ENCODE measurements around the gene KLK1.

DNA sequence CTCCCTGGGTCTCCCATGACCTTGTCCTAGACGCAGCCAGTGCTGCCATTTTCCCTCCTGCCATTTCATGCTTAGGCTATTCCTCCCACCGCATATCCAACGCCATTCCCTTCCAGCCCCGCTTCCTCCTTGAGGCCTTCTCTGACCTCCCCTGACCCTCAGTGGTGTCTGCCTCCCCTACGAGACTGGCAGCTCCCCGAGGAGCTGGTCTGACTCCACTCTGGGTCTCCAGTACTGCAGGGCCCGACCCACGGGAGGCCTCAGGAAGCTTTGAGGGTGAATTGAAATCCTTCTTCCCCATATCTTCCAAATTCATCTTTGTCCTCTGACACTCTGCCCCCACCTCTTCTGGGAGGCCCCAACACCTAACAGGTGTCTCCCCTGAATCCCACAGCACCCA is 9.1 kb upstream of the KLK1 start:
- TF ChIP-seq, protein P1, sequence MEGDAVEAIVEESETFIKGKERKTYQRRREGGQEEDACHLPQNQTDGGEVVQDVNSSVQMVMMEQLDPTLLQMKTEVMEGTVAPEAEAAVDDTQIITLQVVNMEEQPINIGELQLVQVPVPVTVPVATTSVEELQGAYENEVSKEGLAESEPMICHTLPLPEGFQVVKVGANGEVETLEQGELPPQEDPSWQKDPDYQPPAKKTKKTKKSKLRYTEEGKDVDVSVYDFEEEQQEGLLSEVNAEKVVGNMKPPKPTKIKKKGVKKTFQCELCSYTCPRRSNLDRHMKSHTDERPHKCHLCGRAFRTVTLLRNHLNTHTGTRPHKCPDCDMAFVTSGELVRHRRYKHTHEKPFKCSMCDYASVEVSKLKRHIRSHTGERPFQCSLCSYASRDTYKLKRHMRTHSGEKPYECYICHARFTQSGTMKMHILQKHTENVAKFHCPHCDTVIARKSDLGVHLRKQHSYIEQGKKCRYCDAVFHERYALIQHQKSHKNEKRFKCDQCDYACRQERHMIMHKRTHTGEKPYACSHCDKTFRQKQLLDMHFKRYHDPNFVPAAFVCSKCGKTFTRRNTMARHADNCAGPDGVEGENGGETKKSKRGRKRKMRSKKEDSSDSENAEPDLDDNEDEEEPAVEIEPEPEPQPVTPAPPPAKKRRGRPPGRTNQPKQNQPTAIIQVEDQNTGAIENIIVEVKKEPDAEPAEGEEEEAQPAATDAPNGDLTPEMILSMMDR (IDR thresholded peaks at IDR 0.05): no peak
- TF ChIP-seq POLR2A (IDR thresholded peaks at IDR 0.05): no peak
